ENCODE measurements around the gene SSTR3. TPM values are rescaled to one million over a fixed set of nuclear protein-coding genes. Genes with fewer than 3 reads are reported as not detected.

Gene SSTR3
- total and polyA plus RNA-seq, 4 donors = 0.19 TPM; not detected in 3

GRCh38 chr22:37229012-37229804 lies 16.9 kb upstream of the SSTR3 start:
- Histone ChIP-seq H3K9ac (ENCODE audit: low read depth in 1 of 2, low read length in 2 of 2) (peak overlapping the region in 1 of 2 donors; percentile 27), H3K4me1 (ENCODE audit: control insufficient read depth in 4 of 4, insufficient read depth in 4 of 4, low read length in 3 of 4) (peaks cover 0 to 5% (median 2%) of the 10 kb centered on the region in 4 donors), H3K36me3 (ENCODE audit: control insufficient read depth in 4 of 4, insufficient read depth in 3 of 4, low read depth in 1 of 4, low read length in 3 of 4) (no peaks in the 10 kb centered on the region), H3K9me3 (ENCODE audit: control insufficient read depth in 4 of 4, low read length in 3 of 4) (no peaks in the 10 kb centered on the region), H3K27ac (ENCODE audit: low read depth in 1 of 2, low read length in 2 of 2) (peak overlapping the region; percentile 25 to 73), H3K4me3 (ENCODE audit: low read depth in 1 of 3, low read length in 3 of 3) (no peak overlapping the region), H3K27me3 (ENCODE audit: control insufficient read depth in 4 of 4, insufficient read depth in 4 of 4, low read length in 3 of 4) (no peaks in the 10 kb centered on the region)
- TF ChIP-seq JUND (IDR thresholded peaks at IDR 0.05) (no peak), TAF1 (conservative IDR thresholded peaks at IDR 0.05) (no peak), GABPA (IDR thresholded peaks at IDR 0.05 in 1 of 2, conservative IDR thresholded peaks at IDR 0.05 in 1 of 2) (no peak), YY1 (IDR thresholded peaks at IDR 0.05) (no peak), HNF4A (conservative IDR thresholded peaks at IDR 0.05) (no peak), FOXA1 (IDR thresholded peaks at IDR 0.05) (no peak), NR2F2 (IDR thresholded peaks at IDR 0.05) (no peak), RAD21 (IDR thresholded peaks at IDR 0.05) (no peak), EGR1 (IDR thresholded peaks at IDR 0.05; ENCODE audit: low read depth in 2 of 2) (no peak), CTCF (IDR thresholded peaks at IDR 0.05; ENCODE audit: low read depth, low read length, missing input control) (no peak), FOXA2 (IDR thresholded peaks at IDR 0.05) (no peak), SP1 (IDR thresholded peaks at IDR 0.05) (no peak), HNF4G (IDR thresholded peaks at IDR 0.05) (no peak), RXRA (IDR thresholded peaks at IDR 0.05) (no peak), ZBTB33 (IDR thresholded peaks at IDR 0.05) (no peak)
- TF ChIP-seq, protein P1, sequence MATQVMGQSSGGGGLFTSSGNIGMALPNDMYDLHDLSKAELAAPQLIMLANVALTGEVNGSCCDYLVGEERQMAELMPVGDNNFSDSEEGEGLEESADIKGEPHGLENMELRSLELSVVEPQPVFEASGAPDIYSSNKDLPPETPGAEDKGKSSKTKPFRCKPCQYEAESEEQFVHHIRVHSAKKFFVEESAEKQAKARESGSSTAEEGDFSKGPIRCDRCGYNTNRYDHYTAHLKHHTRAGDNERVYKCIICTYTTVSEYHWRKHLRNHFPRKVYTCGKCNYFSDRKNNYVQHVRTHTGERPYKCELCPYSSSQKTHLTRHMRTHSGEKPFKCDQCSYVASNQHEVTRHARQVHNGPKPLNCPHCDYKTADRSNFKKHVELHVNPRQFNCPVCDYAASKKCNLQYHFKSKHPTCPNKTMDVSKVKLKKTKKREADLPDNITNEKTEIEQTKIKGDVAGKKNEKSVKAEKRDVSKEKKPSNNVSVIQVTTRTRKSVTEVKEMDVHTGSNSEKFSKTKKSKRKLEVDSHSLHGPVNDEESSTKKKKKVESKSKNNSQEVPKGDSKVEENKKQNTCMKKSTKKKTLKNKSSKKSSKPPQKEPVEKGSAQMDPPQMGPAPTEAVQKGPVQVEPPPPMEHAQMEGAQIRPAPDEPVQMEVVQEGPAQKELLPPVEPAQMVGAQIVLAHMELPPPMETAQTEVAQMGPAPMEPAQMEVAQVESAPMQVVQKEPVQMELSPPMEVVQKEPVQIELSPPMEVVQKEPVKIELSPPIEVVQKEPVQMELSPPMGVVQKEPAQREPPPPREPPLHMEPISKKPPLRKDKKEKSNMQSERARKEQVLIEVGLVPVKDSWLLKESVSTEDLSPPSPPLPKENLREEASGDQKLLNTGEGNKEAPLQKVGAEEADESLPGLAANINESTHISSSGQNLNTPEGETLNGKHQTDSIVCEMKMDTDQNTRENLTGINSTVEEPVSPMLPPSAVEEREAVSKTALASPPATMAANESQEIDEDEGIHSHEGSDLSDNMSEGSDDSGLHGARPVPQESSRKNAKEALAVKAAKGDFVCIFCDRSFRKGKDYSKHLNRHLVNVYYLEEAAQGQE (IDR thresholded peaks at IDR 0.05) = no peak
- TF ChIP-seq, protein P2, sequence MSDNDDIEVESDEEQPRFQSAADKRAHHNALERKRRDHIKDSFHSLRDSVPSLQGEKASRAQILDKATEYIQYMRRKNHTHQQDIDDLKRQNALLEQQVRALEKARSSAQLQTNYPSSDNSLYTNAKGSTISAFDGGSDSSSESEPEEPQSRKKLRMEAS (IDR thresholded peaks at IDR 0.05) = no peak
- TF ChIP-seq, protein P3, sequence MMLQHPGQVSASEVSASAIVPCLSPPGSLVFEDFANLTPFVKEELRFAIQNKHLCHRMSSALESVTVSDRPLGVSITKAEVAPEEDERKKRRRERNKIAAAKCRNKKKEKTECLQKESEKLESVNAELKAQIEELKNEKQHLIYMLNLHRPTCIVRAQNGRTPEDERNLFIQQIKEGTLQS (IDR thresholded peaks at IDR 0.05) = no peak
- DNase-seq (ENCODE audit: low spot score) = no peak
- WGBS = 76% methylated on average over 7 of the region's 7 CpGs

Data from liver (tissue), 9 donors.